BE2C (cell line): ENCODE measurements around the gene PRKCZ.
A peak's percentile ranks its signal among the peaks of the same experiment; 100 is the strongest.

Experiments
- DNase-seq: peaks from one replicate; pipeline ENCODE4 v3.0.0-alpha.2; 2020
- H3K27me3 ChIP-seq: fragments of 250-450 bp; sonication (Bioruptor Pico); 2 replicates; pipeline ENCODE4 v1.5.1; 2020; ENCODE audit warnings: mild to moderate bottlenecking
- H3K36me3 ChIP-seq: fragments of 250-450 bp; sonication (Bioruptor Pico); 2 replicates; pipeline ENCODE4 v1.5.1; 2020; ENCODE audit warnings: mild to moderate bottlenecking
- H3K4me1 ChIP-seq: fragments of 250-450 bp; sonication (Bioruptor Pico); 2 replicates; pipeline ENCODE4 v1.5.1; 2020
- H3K4me3 ChIP-seq: 2 replicates; pipeline ENCODE4 v1.5.1; 2011; ENCODE audit warnings: low read depth, low read length
- H3K9me3 ChIP-seq: fragments of 250-450 bp; sonication (Bioruptor Pico); 2 replicates; pipeline ENCODE4 v1.5.1; 2020
- CTCF ChIP-seq: IDR thresholded peaks from 2 replicates; pipeline ENCODE4 v1.5.1; 2012; ENCODE audit warnings: mild to moderate bottlenecking, low read depth, low read length

The PRKCZ gene

GRCh38 chr1:2204415-2205190 lies 154.4 kb downstream of the PRKCZ start:
- no peaks in the 10 kb centered on the region for H3K27me3 ChIP-seq
- peak overlapping the region; percentile 42 for H3K4me3 ChIP-seq
- DNase-seq: peak; percentile 89
- H3K36me3 ChIP-seq: no peaks in the 10 kb centered on the region
- H3K4me1 ChIP-seq: peaks cover 5% of the 10 kb centered on the region
- TF ChIP-seq CTCF: no peak
- no peaks in the 10 kb centered on the region for H3K9me3 ChIP-seq

- Histone ChIP-seq H3K36me3 (no peaks in the 10 kb centered on the region), H3K4me3 (no peak overlapping the region), H3K4me1 (peaks cover 5% of the 10 kb centered on the region), H3K9me3 (no peaks in the 10 kb centered on the region), H3K27me3 (no peaks in the 10 kb centered on the region)
- no peak for TF ChIP-seq CTCF
- DNase-seq: peak; percentile 97
These were observed 155.2 kb downstream of the PRKCZ start for GRCh38 chr1:2205191-2205952.

GRCh38 chr1:2206813-2207487 lies 156.7 kb downstream of the PRKCZ start:
- no peaks in the 10 kb centered on the region for H3K27me3 ChIP-seq
- no peaks in the 10 kb centered on the region for H3K9me3 ChIP-seq
- no peak for DNase-seq
- no peak overlapping the region for H3K4me3 ChIP-seq
- peaks cover 6% of the 10 kb centered on the region for H3K4me1 ChIP-seq
- no peak for TF ChIP-seq CTCF
- H3K36me3 ChIP-seq: no peaks in the 10 kb centered on the region

- Histone ChIP-seq H3K4me1 (peaks cover 17% of the 10 kb centered on the region), H3K27me3 (no peaks in the 10 kb centered on the region), H3K4me3 (no peak overlapping the region), H3K9me3 (no peaks in the 10 kb centered on the region), H3K36me3 (no peaks in the 10 kb centered on the region)
- DNase-seq: no peak
- TF ChIP-seq CTCF: no peak
These were observed 158.4 kb downstream of the PRKCZ start for GRCh38 chr1:2208309-2209239.

DNA sequence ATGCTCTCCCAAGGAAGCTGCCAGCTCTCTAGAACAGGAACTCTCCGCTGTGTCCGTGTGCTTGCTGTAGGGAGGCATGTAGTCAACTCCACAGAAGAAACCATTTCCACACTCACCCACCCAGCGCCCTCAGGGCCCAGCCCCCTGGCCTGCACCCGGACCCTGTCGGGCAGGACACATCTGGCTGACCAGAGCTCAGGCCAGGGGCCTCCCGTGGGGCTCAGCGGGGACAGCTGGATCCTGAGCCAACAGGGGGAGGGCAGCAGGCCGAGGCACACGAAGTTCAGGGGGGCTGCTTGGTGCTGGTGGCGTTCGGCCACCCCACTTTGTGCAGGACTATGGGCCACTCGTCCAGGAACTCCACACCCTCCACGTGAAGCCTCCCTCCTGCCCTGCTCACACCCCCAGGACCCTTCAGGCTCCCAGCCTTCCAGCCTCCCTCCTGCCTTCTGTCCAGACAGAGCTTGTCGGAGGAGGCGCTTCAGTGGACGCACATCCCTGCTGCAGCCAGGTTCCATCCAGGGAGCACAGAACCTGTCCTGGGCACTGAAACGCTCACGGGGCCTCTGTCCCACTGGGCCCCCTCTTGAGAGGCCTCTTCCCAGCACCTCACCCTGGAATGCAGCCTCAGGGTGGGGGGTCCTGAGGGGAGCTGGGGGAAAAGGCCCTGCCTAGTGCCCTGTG lies 159.3 kb downstream of the PRKCZ start:
- H3K27me3 ChIP-seq: no peaks in the 10 kb centered on the region
- no peak for DNase-seq
- H3K4me1 ChIP-seq: peaks cover 12% of the 10 kb centered on the region
- no peaks in the 10 kb centered on the region for H3K36me3 ChIP-seq
- no peaks in the 10 kb centered on the region for H3K9me3 ChIP-seq
- TF ChIP-seq CTCF: no peak
- H3K4me3 ChIP-seq: no peak overlapping the region
